Uterine smooth muscle cell (primary cell): ENCODE data around the gene ZFP2. TPM values are rescaled to one million over a fixed set of nuclear protein-coding genes. Genes with fewer than 3 reads are reported as not detected.

Source experiments
- total RNA-seq: library from RNA; depleted of rRNA; stranded (reverse); fragments of >200 nt; gene quantifications from 2 replicates; pipeline ENCODE4 v1.2.3, GENCODE V29; 2014

The ZFP2 gene
- total RNA-seq, result 0.22 and 1.4 TPM in 2 replicates

GRCh38 chr5:178895615-178896571, at the start of gene ZFP2:
Gene ZFP2, plus strand, starts transcription at chr5:178895913. Its CDS starts 35,401 bp downstream, at chr5:178931314.

DNA sequence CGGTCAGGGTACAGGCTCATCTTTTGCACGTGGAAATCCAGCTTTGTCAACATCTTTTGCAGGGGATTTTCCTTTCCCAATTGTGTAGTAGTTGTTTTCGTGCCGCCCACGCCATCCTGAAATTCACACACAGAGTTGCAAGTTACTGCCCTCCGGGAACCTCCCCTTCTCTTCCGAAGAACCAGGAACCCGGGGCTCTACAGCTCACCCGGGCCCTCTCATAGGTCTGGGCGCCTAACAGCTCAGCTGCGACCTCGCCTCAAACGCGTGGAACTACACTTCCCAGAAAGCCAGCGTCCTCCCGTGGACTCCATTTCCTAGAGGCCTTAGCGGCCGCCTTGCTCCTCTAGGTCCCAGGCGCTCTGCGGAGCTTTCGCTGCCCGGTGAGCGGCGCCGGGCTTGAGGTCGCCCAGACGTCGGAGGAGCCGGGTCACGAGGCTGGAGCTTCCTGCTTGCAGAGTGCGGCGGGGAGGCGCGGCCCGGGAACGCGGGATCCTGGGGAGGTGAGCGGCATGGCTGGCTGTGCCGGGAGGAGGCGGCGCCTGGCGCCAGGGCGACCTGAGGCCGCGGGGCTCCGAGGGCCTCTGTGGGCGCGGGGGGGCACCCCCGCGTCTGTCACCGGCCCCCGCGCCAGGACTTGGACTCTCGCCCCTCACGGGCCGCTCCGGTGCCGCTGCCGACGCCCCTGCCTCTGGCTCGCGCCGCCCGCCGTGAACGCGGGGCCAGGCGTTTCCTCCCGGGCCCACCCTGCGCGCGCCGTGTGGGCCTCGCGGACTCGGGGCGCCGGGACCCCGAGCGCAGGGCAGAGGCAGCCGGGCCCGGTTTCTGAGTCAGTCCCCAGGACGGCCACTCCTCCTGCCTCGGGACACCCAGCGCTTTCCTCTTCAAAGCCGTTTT, 35.8 kb upstream of the ZFP2 start, which contains the start of gene ZNF354B:
TSS of gene ZNF354B (plus strand) at position 329 of the 897 bp plus-strand sequence. CDS start 1,095 bp downstream, outside the sequence.

GRCh38 chr5:178940569-178941360, 45.1 kb downstream of the ZFP2 start, which contains the start of gene ZNF454:
Gene ZNF454, plus strand, starts transcription at chr5:178941198. Its CDS starts 1,594 bp downstream, at chr5:178942792.

Other genes starting within 250 kb of the ZFP2 start
- gene ZNF354A, start 165.3 kb upstream of the ZFP2 start, total RNA-seq, result 5.0 and 9.6 TPM in 2 replicates
- gene ZNF354B, start 36.0 kb upstream of the ZFP2 start, total RNA-seq, result 8.3 and 10.6 TPM in 2 replicates
- 1.7 and 2.6 TPM in 2 replicates for gene ZNF454, start 45.3 kb downstream of the ZFP2 start, total RNA-seq
- gene GRM6, start 99.4 kb downstream of the ZFP2 start, total RNA-seq, result not detected in 2 replicates
- 4.8 and 7.6 TPM in 2 replicates for gene ZNF879, start 127.9 kb downstream of the ZFP2 start, total RNA-seq
- gene ZNF354C, start 164.5 kb downstream of the ZFP2 start, total RNA-seq, result 9.4 and 10.0 TPM in 2 replicates